Panc1 (cell line): Measurements from ENCODE around the gene CAVIN2. TPM values are rescaled to one million over a fixed set of nuclear protein-coding genes. Genes with fewer than 3 reads are reported as not detected.

Experiments
- ATAC-seq: fragments of 200-7000 bp; cut with Tn5 transposase; 2 replicates; pipeline ENCODE4 v1.9.1; 2020; ENCODE audit warnings: mild to moderate bottlenecking, moderate library complexity
- BruUV-seq: library from RNA; stranded (reverse); fragments of 400-500 nt; replicated peaks from 2 replicates; lab custom pipeline; 2021; lab: Mats Ljungman, UMichigan
- CTCF ChIA-PET: fragments of 300-600 bp; sonication (Branson Sonifier 250); formaldehyde crosslinking; loops from one replicate; lab custom pipeline; 2022; ENCODE audit warnings: antibody characterized with exemption; lab: Charles Lee
- POLR2A ChIA-PET: fragments of 300-600 bp; sonication (Branson Sonifier 250); formaldehyde crosslinking; loops from one replicate; lab custom pipeline; 2022; ENCODE audit warnings: antibody characterized with exemption; lab: Charles Lee
- DNase-seq: peaks from one replicate; pipeline ENCODE4 v3.0.0-alpha.2; 2010; ENCODE audit warnings: low read depth, low spot score
- H3K27ac ChIP-seq: 2 replicates; pipeline ENCODE4 v1.5.1; 2011; ENCODE audit warnings: mild to moderate bottlenecking, low read length, inconsistent platforms
- H3K27me3 ChIP-seq: fragments of 200-500 bp; sonication (Bioruptor generic); 2 replicates; pipeline ENCODE4 v1.6.0; 2014; ENCODE audit warnings: low read length, inconsistent platforms; ENCODE audit not compliant: control insufficient read depth, insufficient read depth
- H3K36me3 ChIP-seq: fragments of 200-500 bp; sonication (Bioruptor generic); 2 replicates; pipeline ENCODE4 v1.5.1; 2014; ENCODE audit warnings: inconsistent platforms, mild to moderate bottlenecking, low read length, moderate library complexity; ENCODE audit not compliant: control insufficient read depth, insufficient read depth
- H3K4me1 ChIP-seq: 2 replicates; pipeline ENCODE4 v1.5.1; 2011; ENCODE audit warnings: inconsistent platforms, mild to moderate bottlenecking, low read length, moderate library complexity; ENCODE audit not compliant: control insufficient read depth, insufficient read depth
- H3K4me3 ChIP-seq, 2 experiments: 2 replicates each; pipeline ENCODE4 v1.5.1; 2011 to 2012; ENCODE audit warnings: low read depth in 2 of 2, low read length in 2 of 2, mild to moderate bottlenecking in 2 of 2, inconsistent platforms in 1 of 2, moderate library complexity in 1 of 2
- H3K9me3 ChIP-seq: fragments of 200-500 bp; sonication (Bioruptor generic); 2 replicates; pipeline ENCODE4 v1.5.1; 2014; ENCODE audit warnings: low read depth, mild to moderate bottlenecking, inconsistent platforms, low read length, moderate library complexity; ENCODE audit not compliant: control insufficient read depth, insufficient read depth
- POLR2AphosphoS5 ChIP-seq: IDR thresholded peaks from 2 replicates; pipeline ENCODE4 v1.6.1; 2012; ENCODE audit warnings: mild to moderate bottlenecking, low read depth, low read length, moderate library complexity
- SIN3A ChIP-seq: IDR thresholded peaks from 2 replicates; pipeline ENCODE4 v1.6.1; 2012; ENCODE audit warnings: low read depth, mild to moderate bottlenecking, low read length, moderate library complexity, borderline replicate concordance; ENCODE audit not compliant: insufficient read depth
- TCF7L2 ChIP-seq: IDR thresholded peaks from 2 replicates; pipeline ENCODE4 v1.6.1; 2011; ENCODE audit warnings: mild to moderate bottlenecking, low read depth, low read length, inconsistent platforms
- in situ Hi-C: cut with HindIII; loops from 2 replicates; pipeline ENCODE4 v1.10.0; 2016; ENCODE audit warnings: low sequenced_read_pairs, low pct_unique_long_range_greater_than_20kb
- intact Hi-C: fragments of 100-400 bp; cut with micrococcal nuclease; formaldehyde crosslinking; loops from one replicate; pipeline ENCODE4 v1.10.0; 2022; ENCODE audit not compliant: unreplicated experiment
- total RNA-seq: library from RNA; stranded (reverse); gene quantifications from one replicate; pipeline ENCODE4 v1.2.1, GENCODE V29; 2021; ENCODE audit not compliant: unreplicated experiment
- TF ChIP-seq, protein P1 (sequence below), 2 experiments: IDR thresholded peaks; 2 replicates each; pipeline ENCODE4 v1.6.1; 2011 to 2012; ENCODE audit warnings: low read depth in 2 of 2, control low read depth in 1 of 2, low read length in 1 of 2, mild to moderate bottlenecking in 1 of 2, moderate library complexity in 1 of 2; ENCODE audit not compliant: insufficient read depth in 1 of 2
- TF ChIP-seq, protein P2 (sequence below): fragments of 450-650 bp; IDR thresholded peaks from 2 replicates; pipeline ENCODE4 v1.5.1; 2017; ENCODE audit warnings: mild to moderate bottlenecking

Gene CAVIN2
- total RNA-seq, 1 experiment from 2014 or later, result 0.95 TPM

DNA sequence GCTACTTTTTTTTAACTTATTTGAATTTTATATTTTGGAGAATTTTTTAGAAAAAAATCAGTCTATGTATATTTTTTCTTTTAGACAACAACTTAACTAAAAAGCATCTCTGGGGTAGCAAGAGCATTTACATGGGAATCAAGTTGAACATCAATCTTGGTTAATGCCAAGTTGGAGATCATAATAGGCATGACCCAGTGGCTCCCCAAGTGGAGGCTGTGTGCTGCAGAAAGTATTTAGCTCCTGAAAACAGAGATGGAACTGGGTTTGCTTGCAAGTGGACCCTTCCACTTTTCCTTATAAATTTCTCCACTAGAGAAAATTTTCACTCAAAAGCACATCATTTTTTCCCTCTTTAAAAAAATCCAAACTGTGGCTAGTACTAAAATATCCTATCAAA is 23.9 kb upstream of the CAVIN2 start:
- Histone ChIP-seq H3K27me3 (no peaks in the 10 kb centered on the region), H3K36me3 (no peaks in the 10 kb centered on the region), H3K9me3 (no peaks in the 10 kb centered on the region), H3K4me3 (no peak overlapping the region), H3K4me1 (peaks cover 7% of the 10 kb centered on the region; the same call in 1 of the 2 replicates), H3K27ac (no peak overlapping the region)
- ChIA-PET POLR2A (no interaction called here), CTCF (interaction anchor here (0.6 kb wide), 1 partner anchor 318 kb away, joined by 3 read pairs; no protein-coding TSS in a partner anchor)
- DNase-seq, result no peak
- intact Hi-C loops (no loop called here), in situ Hi-C loops (no loop called here)
- no peak for ATAC-seq
- no TSS peak for BruUV-seq
- TF ChIP-seq, protein P1, sequence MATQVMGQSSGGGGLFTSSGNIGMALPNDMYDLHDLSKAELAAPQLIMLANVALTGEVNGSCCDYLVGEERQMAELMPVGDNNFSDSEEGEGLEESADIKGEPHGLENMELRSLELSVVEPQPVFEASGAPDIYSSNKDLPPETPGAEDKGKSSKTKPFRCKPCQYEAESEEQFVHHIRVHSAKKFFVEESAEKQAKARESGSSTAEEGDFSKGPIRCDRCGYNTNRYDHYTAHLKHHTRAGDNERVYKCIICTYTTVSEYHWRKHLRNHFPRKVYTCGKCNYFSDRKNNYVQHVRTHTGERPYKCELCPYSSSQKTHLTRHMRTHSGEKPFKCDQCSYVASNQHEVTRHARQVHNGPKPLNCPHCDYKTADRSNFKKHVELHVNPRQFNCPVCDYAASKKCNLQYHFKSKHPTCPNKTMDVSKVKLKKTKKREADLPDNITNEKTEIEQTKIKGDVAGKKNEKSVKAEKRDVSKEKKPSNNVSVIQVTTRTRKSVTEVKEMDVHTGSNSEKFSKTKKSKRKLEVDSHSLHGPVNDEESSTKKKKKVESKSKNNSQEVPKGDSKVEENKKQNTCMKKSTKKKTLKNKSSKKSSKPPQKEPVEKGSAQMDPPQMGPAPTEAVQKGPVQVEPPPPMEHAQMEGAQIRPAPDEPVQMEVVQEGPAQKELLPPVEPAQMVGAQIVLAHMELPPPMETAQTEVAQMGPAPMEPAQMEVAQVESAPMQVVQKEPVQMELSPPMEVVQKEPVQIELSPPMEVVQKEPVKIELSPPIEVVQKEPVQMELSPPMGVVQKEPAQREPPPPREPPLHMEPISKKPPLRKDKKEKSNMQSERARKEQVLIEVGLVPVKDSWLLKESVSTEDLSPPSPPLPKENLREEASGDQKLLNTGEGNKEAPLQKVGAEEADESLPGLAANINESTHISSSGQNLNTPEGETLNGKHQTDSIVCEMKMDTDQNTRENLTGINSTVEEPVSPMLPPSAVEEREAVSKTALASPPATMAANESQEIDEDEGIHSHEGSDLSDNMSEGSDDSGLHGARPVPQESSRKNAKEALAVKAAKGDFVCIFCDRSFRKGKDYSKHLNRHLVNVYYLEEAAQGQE (IDR thresholded peaks at IDR 0.05; ENCODE audit: insufficient read depth in 1 of 2, low read depth in 2 of 2, low read length in 1 of 2), result no peak
- no peak for TF ChIP-seq POLR2AphosphoS5
- TF ChIP-seq, protein P2, sequence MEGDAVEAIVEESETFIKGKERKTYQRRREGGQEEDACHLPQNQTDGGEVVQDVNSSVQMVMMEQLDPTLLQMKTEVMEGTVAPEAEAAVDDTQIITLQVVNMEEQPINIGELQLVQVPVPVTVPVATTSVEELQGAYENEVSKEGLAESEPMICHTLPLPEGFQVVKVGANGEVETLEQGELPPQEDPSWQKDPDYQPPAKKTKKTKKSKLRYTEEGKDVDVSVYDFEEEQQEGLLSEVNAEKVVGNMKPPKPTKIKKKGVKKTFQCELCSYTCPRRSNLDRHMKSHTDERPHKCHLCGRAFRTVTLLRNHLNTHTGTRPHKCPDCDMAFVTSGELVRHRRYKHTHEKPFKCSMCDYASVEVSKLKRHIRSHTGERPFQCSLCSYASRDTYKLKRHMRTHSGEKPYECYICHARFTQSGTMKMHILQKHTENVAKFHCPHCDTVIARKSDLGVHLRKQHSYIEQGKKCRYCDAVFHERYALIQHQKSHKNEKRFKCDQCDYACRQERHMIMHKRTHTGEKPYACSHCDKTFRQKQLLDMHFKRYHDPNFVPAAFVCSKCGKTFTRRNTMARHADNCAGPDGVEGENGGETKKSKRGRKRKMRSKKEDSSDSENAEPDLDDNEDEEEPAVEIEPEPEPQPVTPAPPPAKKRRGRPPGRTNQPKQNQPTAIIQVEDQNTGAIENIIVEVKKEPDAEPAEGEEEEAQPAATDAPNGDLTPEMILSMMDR, result peak; percentile 21; the same call in 1 of the 2 replicates
- no peak for TF ChIP-seq SIN3A
- no peak for TF ChIP-seq TCF7L2

DNA sequence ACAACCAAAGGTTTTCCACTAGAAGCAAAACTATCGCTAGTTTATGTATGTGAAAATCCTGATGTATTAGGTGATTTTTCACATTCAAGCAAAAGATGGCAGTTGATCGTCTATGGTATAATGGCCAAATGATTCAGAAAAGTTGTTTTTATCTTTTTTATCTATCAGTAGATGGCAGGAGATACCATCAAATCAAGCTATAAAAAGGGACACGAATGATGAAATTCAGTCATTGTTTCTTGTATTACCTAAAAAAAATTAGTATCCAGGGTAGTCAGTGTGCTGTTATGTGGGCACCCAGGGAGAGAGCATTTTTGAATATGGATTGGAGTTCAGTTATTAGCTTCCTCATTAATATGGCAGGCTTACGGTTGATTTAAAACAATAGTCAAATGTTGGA is 22.9 kb upstream of the CAVIN2 start:
- in situ Hi-C loops (no loop called here), intact Hi-C loops (no loop called here)
- no peak for TF ChIP-seq SIN3A
- TF ChIP-seq, protein P2, result no peak
- no peak for TF ChIP-seq POLR2AphosphoS5
- no peak for TF ChIP-seq TCF7L2
- TF ChIP-seq, protein P1 (IDR thresholded peaks at IDR 0.05; ENCODE audit: insufficient read depth in 1 of 2, low read depth in 2 of 2, low read length in 1 of 2), result no peak
- H3K4me3 ChIP-seq, result no peak overlapping the region
- no peaks in the 10 kb centered on the region for H3K36me3 ChIP-seq
- H3K4me1 ChIP-seq, result peaks cover 7% of the 10 kb centered on the region; the same call in 1 of the 2 replicates
- H3K9me3 ChIP-seq, result no peaks in the 10 kb centered on the region
- ATAC-seq, result no peak
- H3K27me3 ChIP-seq, result no peaks in the 10 kb centered on the region
- ChIA-PET POLR2A (no interaction called here), CTCF (interaction anchor here (0.6 kb wide), 2 partner anchors 575 to 1635 kb away, joined by 3 read pairs; no protein-coding TSS in a partner anchor)
- H3K27ac ChIP-seq, result no peak overlapping the region
- no TSS peak for BruUV-seq
- DNase-seq, result no peak
